HepG2 (cell line): ENCODE results near the gene HHIPL1. TPM values are rescaled to one million over a fixed set of nuclear protein-coding genes. Genes with fewer than 3 reads are reported as not detected.

Experiments used
- ATAC-seq: fragments of 200-7000 bp; cut with Tn5 transposase; 3 replicates; pipeline ENCODE4 v1.9.1; 2020; ENCODE audit warnings: mild to moderate bottlenecking, moderate library complexity
- BruUV-seq: library from RNA; stranded (reverse); fragments of 400-500 nt; replicated peaks from 2 replicates; lab custom pipeline; 2021; lab: Mats Ljungman, UMichigan
- CTCF ChIA-PET: fragments of 300-600 bp; formaldehyde crosslinking; extraction: SDS; loops from one replicate; lab custom pipeline; 2021; ENCODE audit warnings: low total read pairs, inconsistent platforms, low intra/inter-chr PET ratio; lab: Yijun Ruan, JAX
- POLR2A ChIA-PET: fragments of 350-600 bp; sonication (Branson Sonifier 250); formaldehyde crosslinking; loops from one replicate; lab custom pipeline; 2020; ENCODE audit warnings: antibody characterized with exemption, inconsistent platforms; lab: Yijun Ruan, JAX
- DNase-seq: peaks from one replicate; pipeline ENCODE4 v3.0.0-alpha.2; 2015; ENCODE audit warnings: low spot score
- FAIRE-seq: peaks from 3 replicates; lab custom pipeline; 2011; peaks lifted over from hg19 to GRCh38; lab: Jason Lieb, UNC
- H2AFZ ChIP-seq: one replicate; pipeline ENCODE4 v1.6.1; 2011; ENCODE audit warnings: low read length, inconsistent platforms
- H3K27ac ChIP-seq: fragments of 300-600 bp; 3 replicates; pipeline ENCODE4 v1.8.0; 2011; ENCODE audit warnings: mixed run types, mild to moderate bottlenecking, mixed read lengths, low read length, inconsistent platforms; ENCODE audit not compliant: insufficient read depth; ENCODE audit errors: extremely low read length
- H3K27me3 ChIP-seq, 2 experiments: fragments of 200-600 bp in 1 of 2; 2 replicates in 1 of 2; 3 replicates in 1 of 2; pipeline versions ENCODE4 v1.6.0 to v1.8.0; 2011; ENCODE audit warnings: low read length in 2 of 2, mild to moderate bottlenecking in 2 of 2, moderate library complexity in 2 of 2, inconsistent platforms in 1 of 2; ENCODE audit not compliant: insufficient read depth in 2 of 2, control insufficient read depth in 1 of 2
- H3K36me3 ChIP-seq, 2 experiments: fragments of 200-600 bp in 1 of 2; replicated peaks in 1 of 2; 2 replicates in 1 of 2; 3 replicates in 1 of 2; pipeline versions ENCODE4 v1.5.1 to v1.8.0; 2011; ENCODE audit warnings: low read length in 2 of 2, inconsistent platforms in 1 of 2; ENCODE audit not compliant: insufficient read depth in 2 of 2, control insufficient read depth in 1 of 2
- H3K4me1 ChIP-seq: 2 replicates; pipeline ENCODE4 v1.5.1; 2012; ENCODE audit warnings: low read length, inconsistent platforms; ENCODE audit not compliant: insufficient read depth
- H3K4me2 ChIP-seq: 2 replicates; pipeline ENCODE4 v1.6.0; 2011; ENCODE audit warnings: low read depth, low read length, inconsistent platforms
- H3K4me3 ChIP-seq, 3 experiments: fragments of 200-600 bp in 1 of 3; sonication (generic), shearing (Covaris generic) in 1 of 3; replicated peaks in 1 of 3; 2 replicates each; pipeline ENCODE4 v1.5.1; 2011 to 2016; ENCODE audit warnings: low read length in 3 of 3, inconsistent platforms in 2 of 3, low read depth in 2 of 3, mild to moderate bottlenecking in 2 of 3, control low read depth in 1 of 3, mixed read lengths in 1 of 3; ENCODE audit not compliant: insufficient read depth in 1 of 3
- H3K79me2 ChIP-seq: one replicate; pipeline ENCODE4 v1.6.1; 2011; ENCODE audit warnings: low read length, inconsistent platforms; ENCODE audit not compliant: insufficient read depth
- H3K9ac ChIP-seq: 2 replicates; pipeline ENCODE4 v1.6.0; 2011; ENCODE audit warnings: mild to moderate bottlenecking, low read depth, low read length, inconsistent platforms; ENCODE audit not compliant: insufficient read depth
- H3K9me3 ChIP-seq: 2 replicates; pipeline ENCODE4 v1.5.1; 2012; ENCODE audit warnings: mild to moderate bottlenecking, low read length
- H4K20me1 ChIP-seq: 2 replicates; pipeline ENCODE4 v1.6.0; 2011; ENCODE audit warnings: inconsistent platforms, mild to moderate bottlenecking, low read length, moderate library complexity; ENCODE audit not compliant: insufficient read depth
- ADNP ChIP-seq: sonication (generic); formaldehyde crosslinking; IDR thresholded peaks from 2 replicates; pipeline ENCODE4 v1.4.0; 2020; ENCODE audit warnings: missing genetic modification reagents
- GATAD1 ChIP-seq: IDR thresholded peaks from 2 replicates; pipeline ENCODE4 v1.6.1; 2016; ENCODE audit warnings: missing genetic modification reagents, missing compliant biosample characterization
- HMG20B ChIP-seq: conservative IDR thresholded peaks from 2 replicates; pipeline ENCODE4 v1.6.1; 2016; ENCODE audit warnings: missing genetic modification reagents, missing compliant biosample characterization
- HNF4G ChIP-seq, 2 experiments: sonication (generic) in 1 of 2; formaldehyde crosslinking in 1 of 2; IDR thresholded peaks; 2 replicates each; pipeline versions ENCODE4 v1.4.0 to v1.6.1; 2011 to 2020; ENCODE audit warnings: borderline replicate concordance in 2 of 2, low read depth in 2 of 2, mild to moderate bottlenecking in 2 of 2, low read length in 1 of 2, missing genetic modification reagents in 1 of 2, moderate library complexity in 1 of 2
- HNRNPLL ChIP-seq: fragments of 200-400 bp; formaldehyde crosslinking; IDR thresholded peaks from 2 replicates; pipeline ENCODE4 v1.6.1; 2017; ENCODE audit warnings: mild to moderate bottlenecking, low read depth, low read length; ENCODE audit not compliant: poor library complexity, severe bottlenecking
- KLF15 ChIP-seq: sonication (generic); formaldehyde crosslinking; IDR thresholded peaks from 2 replicates; pipeline ENCODE4 v1.8.1; 2023; ENCODE audit warnings: borderline replicate concordance, mild to moderate bottlenecking, inconsistent platforms, missing genetic modification reagents, mixed read lengths
- MXI1 ChIP-seq: IDR thresholded peaks from 3 replicates; pipeline ENCODE4 v1.6.1; 2012; ENCODE audit warnings: low read depth, low read length, inconsistent platforms, borderline replicate concordance
- NRL ChIP-seq: sonication (generic); formaldehyde crosslinking; IDR thresholded peaks from 2 replicates; pipeline ENCODE4 v1.5.0; 2020; ENCODE audit warnings: missing genetic modification reagents, mild to moderate bottlenecking, moderate library complexity, borderline replicate concordance
- RAD21 ChIP-seq: fragments of 450-650 bp; formaldehyde crosslinking; IDR thresholded peaks from 2 replicates; pipeline ENCODE4 v1.5.0; 2020; ENCODE audit warnings: mild to moderate bottlenecking
- SRSF1 ChIP-seq: fragments of 200-400 bp; formaldehyde crosslinking; optimal IDR thresholded peaks from 2 replicates; pipeline ENCODE3; 2017; ENCODE audit warnings: mild to moderate bottlenecking, low read depth, low read length, moderate library complexity
- ZBTB38 ChIP-seq: sonication (generic); formaldehyde crosslinking; IDR thresholded peaks from 2 replicates; pipeline ENCODE4 v1.5.1; 2020; ENCODE audit warnings: mild to moderate bottlenecking, missing genetic modification reagents
- ZFP90 ChIP-seq: sonication (generic); formaldehyde crosslinking; IDR thresholded peaks from 2 replicates; pipeline ENCODE4 v1.8.0; 2022; ENCODE audit warnings: missing genetic modification reagents, mild to moderate bottlenecking, inconsistent platforms, borderline replicate concordance
- ZNF724P ChIP-seq: sonication (generic); formaldehyde crosslinking; IDR thresholded peaks from 2 replicates; pipeline ENCODE4 v1.8.0; 2022; ENCODE audit warnings: missing genetic modification reagents, borderline replicate concordance
- ZSCAN31 ChIP-seq: sonication (generic); formaldehyde crosslinking; IDR thresholded peaks from 2 replicates; pipeline ENCODE4 v1.5.0; 2020; ENCODE audit warnings: low read depth, mild to moderate bottlenecking, missing genetic modification reagents
- WGBS: methylation state at CpG from one replicate; pipeline ENCODE4 v1.1.6; 2017; ENCODE audit warnings: low lambda C conversion rate; 5-methylcytosine and 5-hydroxymethylcytosine counted together
- in situ Hi-C: cut with HindIII; loops from 2 replicates; pipeline ENCODE4 v1.10.0; 2017; ENCODE audit warnings: low pct_unique_long_range_greater_than_20kb; ENCODE audit not compliant: extremely low pct_ligation_motif_present
- intact Hi-C: fragments of 100-400 bp; cut with micrococcal nuclease; formaldehyde crosslinking; loops from one replicate; pipeline ENCODE4 v1.10.0; 2022; ENCODE audit not compliant: unreplicated experiment
- polyA plus RNA-seq, 8 experiments: library from polyadenylated mRNA; depleted of rRNA in 3 of 8; stranded (reverse) in 7 of 8; unstranded in 1 of 8; fragments of >200 nt; fragmentation: Illumina TruSeq in 4 of 8; extraction: Trizol in 4 of 8; gene quantifications; 2 replicates each; pipeline versions ENCODE4 v1.2.1 to v1.2.3, GENCODE V29; 2011 to 2016; ENCODE audit warnings: low read depth in 4 of 8, missing spikeins in 1 of 8, mixed read lengths in 1 of 8; ENCODE audit not compliant: insufficient read depth in 1 of 8
- total RNA-seq, 5 experiments: library from RNA; depleted of rRNA; stranded (reverse); fragments of >200 nt; fragmentation: Illumina TruSeq; extraction: Trizol; gene quantifications; 2 replicates each; pipeline ENCODE4 v1.2.3, GENCODE V29; 2016; ENCODE audit warnings: low read depth in 1 of 5
- TF ChIP-seq, protein P1 (sequence below): sonication (generic); formaldehyde crosslinking; conservative IDR thresholded peaks from 2 replicates; pipeline ENCODE4 v1.8.0; 2022; ENCODE audit warnings: mild to moderate bottlenecking, moderate library complexity, missing genetic modification reagents
- TF ChIP-seq, protein P2 (sequence below): sonication (generic); formaldehyde crosslinking; IDR thresholded peaks from 2 replicates; pipeline ENCODE4 v1.4.0; 2020; ENCODE audit warnings: mild to moderate bottlenecking, missing genetic modification reagents
- TF ChIP-seq, protein P3 (sequence below): sonication (generic); formaldehyde crosslinking; IDR thresholded peaks from 2 replicates; pipeline ENCODE4 v1.5.0; 2020; ENCODE audit warnings: mild to moderate bottlenecking, missing genetic modification reagents, moderate library complexity

The HHIPL1 gene
- total and polyA plus RNA-seq, 2 of the 13 experiments (the other 11 are each of a cell fraction or from before 2014, with no cell fraction given): not detected

DNA sequence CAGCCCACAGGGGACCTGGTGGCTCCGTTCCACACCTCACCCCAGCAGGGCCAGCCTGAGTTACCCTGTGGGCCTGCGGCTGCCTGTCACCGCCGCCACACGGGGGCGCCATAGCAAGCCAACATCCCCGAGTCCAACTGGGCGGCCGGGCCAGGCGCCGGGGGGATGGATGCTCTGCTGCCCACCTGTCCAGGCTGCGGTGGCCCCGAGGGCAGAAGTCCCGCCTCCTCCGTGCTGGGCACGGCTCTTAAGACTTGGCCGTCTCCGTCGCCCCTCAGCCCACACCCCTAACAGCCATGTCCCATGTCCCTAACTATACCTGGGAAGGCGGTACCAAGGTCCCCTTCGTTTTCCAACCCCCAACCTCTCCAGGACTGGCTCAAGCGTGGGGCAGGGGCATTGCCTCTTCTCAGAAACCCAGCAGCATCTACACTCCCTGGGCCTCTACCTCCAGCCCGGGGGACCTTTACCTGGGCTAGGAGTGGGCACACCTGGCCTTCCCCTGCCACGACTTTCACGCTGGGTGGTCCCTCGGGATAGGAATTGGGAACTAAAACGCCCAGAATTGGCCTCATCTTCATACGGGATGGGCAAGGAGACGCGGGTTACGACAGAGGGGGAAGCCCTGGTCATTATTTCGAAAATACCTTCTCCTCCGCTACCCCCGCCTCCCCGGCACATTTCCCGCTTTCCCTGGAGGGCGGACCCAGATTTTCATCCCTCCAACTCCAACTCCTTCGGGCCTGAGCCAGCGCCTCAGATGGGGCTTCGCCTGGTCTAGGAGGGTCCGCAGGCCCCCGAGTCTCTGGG lies 38.1 kb downstream of the HHIPL1 start:
- Histone ChIP-seq H3K9me3 (peaks cover 3% of the 10 kb centered on the region; the same call in 1 of the 2 replicates), H3K4me2 (peak overlapping the region; percentile 100), H3K4me1 (peaks cover 16% of the 10 kb centered on the region), H3K27ac (peak overlapping the region; percentile 42), H3K27me3 (peaks cover 3 to 14% of the 10 kb centered on the region in 2 experiments; a peak in 3 of 5 replicates), H3K79me2 (no peaks in the 10 kb centered on the region), H3K36me3 (no peaks in the 10 kb centered on the region), H4K20me1 (no peaks in the 10 kb centered on the region), H3K4me3 (peak overlapping the region; percentile 85 to 97 (median 86)), H3K9ac (peak overlapping the region; percentile 64), H2AFZ (no peak overlapping the region)
- ChIA-PET CTCF (interaction anchor here (1.1 to 1.7 kb wide), 3 partner anchors 47 to 217 kb away, joined by 3 to 15 read pairs (median 3); no protein-coding TSS in a partner anchor), POLR2A (interaction anchor here (1.3 kb wide), 1 partner anchor 202 kb away, joined by 4 read pairs; the partner anchor contains the start of genes CCNK and SETD3)
- FAIRE-seq (no peak), ATAC-seq (peak; percentile 82), DNase-seq (peak; percentile 49)
- TSS peak; percentile 88 for BruUV-seq
- in situ Hi-C loops: loop anchor here (5.0 kb wide), 1 partner anchor 204 kb away; no protein-coding TSS in a partner anchor
- WGBS: 3% methylated on average over 12 of the region's 42 CpGs
- intact Hi-C loops: loop anchor here (1.0 kb wide), 1 partner anchor 202 kb away; no protein-coding TSS in a partner anchor
- TF ChIP-seq SRSF1: no peak
- peak; percentile 74; the same call in 1 of the 2 replicates for TF ChIP-seq ZNF724P
- 0 out of 2 replicates have a peak, but pooled peaks have one; percentile 43 for TF ChIP-seq ZBTB38 (CRISPR knock-in tag)
- TF ChIP-seq, protein P1, sequence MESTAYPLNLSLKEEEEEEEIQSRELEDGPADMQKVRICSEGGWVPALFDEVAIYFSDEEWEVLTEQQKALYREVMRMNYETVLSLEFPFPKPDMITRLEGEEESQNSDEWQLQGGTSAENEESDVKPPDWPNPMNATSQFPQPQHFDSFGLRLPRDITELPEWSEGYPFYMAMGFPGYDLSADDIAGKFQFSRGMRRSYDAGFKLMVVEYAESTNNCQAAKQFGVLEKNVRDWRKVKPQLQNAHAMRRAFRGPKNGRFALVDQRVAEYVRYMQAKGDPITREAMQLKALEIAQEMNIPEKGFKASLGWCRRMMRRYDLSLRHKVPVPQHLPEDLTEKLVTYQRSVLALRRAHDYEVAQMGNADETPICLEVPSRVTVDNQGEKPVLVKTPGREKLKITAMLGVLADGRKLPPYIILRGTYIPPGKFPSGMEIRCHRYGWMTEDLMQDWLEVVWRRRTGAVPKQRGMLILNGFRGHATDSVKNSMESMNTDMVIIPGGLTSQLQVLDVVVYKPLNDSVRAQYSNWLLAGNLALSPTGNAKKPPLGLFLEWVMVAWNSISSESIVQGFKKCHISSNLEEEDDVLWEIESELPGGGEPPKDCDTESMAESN (CRISPR knock-in tag): peak; percentile 62
- peak; percentile 32; the same call in 1 of the 2 replicates for TF ChIP-seq GATAD1 (CRISPR knock-in tag)
- TF ChIP-seq, protein P2, sequence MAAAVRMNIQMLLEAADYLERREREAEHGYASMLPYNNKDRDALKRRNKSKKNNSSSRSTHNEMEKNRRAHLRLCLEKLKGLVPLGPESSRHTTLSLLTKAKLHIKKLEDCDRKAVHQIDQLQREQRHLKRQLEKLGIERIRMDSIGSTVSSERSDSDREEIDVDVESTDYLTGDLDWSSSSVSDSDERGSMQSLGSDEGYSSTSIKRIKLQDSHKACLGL: 0 out of 2 replicates have a peak, but pooled peaks have one; percentile 24
- TF ChIP-seq KLF15 (CRISPR knock-in tag): no peak
- TF ChIP-seq ADNP: no peak
- TF ChIP-seq RAD21 (CRISPR knock-in tag): peak; percentile 88
- peak; percentile 30 for TF ChIP-seq HNRNPLL
- TF ChIP-seq HNF4G (IDR thresholded peaks at IDR 0.05; ENCODE audit: borderline replicate concordance, low read depth, low read length): 0 out of 2 replicates have a peak, but pooled peaks have one; percentile 15
- TF ChIP-seq HNF4G (CRISPR knock-in tag; IDR thresholded peaks at IDR 0.05; ENCODE audit: borderline replicate concordance, low read depth): no peak
- no peak for TF ChIP-seq HMG20B (CRISPR knock-in tag)
- peak; percentile 33; the same call in 1 of the 3 replicates for TF ChIP-seq MXI1
- TF ChIP-seq, protein P3, sequence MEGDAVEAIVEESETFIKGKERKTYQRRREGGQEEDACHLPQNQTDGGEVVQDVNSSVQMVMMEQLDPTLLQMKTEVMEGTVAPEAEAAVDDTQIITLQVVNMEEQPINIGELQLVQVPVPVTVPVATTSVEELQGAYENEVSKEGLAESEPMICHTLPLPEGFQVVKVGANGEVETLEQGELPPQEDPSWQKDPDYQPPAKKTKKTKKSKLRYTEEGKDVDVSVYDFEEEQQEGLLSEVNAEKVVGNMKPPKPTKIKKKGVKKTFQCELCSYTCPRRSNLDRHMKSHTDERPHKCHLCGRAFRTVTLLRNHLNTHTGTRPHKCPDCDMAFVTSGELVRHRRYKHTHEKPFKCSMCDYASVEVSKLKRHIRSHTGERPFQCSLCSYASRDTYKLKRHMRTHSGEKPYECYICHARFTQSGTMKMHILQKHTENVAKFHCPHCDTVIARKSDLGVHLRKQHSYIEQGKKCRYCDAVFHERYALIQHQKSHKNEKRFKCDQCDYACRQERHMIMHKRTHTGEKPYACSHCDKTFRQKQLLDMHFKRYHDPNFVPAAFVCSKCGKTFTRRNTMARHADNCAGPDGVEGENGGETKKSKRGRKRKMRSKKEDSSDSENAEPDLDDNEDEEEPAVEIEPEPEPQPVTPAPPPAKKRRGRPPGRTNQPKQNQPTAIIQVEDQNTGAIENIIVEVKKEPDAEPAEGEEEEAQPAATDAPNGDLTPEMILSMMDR (CRISPR knock-in tag): peak; percentile 96
- TF ChIP-seq NRL: peak; percentile 41; the same call in 1 of the 2 replicates
- 0 out of 2 replicates have a peak, but pooled peaks have one; percentile 20 for TF ChIP-seq ZSCAN31 (CRISPR knock-in tag)
- no peak for TF ChIP-seq ZFP90 (CRISPR knock-in tag)
